CD14-positive monocyte (primary cell): ENCODE data around the gene BLOC1S3. TPM values are rescaled to one million over a fixed set of nuclear protein-coding genes. Genes with fewer than 3 reads are reported as not detected.

Experiments used
- DNase-seq, 3 donors: peaks; one replicate each; pipeline ENCODE4 v3.0.0-alpha.2; 2011 to 2022
- H2AFZ ChIP-seq: 2 replicates; pipeline ENCODE4 v1.6.0; 2012; ENCODE audit warnings: mild to moderate bottlenecking, low read depth, low read length, inconsistent platforms; ENCODE audit not compliant: insufficient read depth, poor library complexity, severe bottlenecking
- H3K27ac ChIP-seq, 2 donors: 1 replicate in 1 of 2; 2 replicates in 1 of 2; pipeline ENCODE4 v1.5.1; 2012 to 2013; ENCODE audit warnings: low read length in 2 of 2, control low read depth in 1 of 2, inconsistent platforms in 1 of 2, low read depth in 1 of 2, mild to moderate bottlenecking in 1 of 2
- H3K27me3 ChIP-seq, 2 donors: one replicate each; pipeline versions ENCODE4 v1.6.0 to v1.6.1; 2011 to 2013; ENCODE audit warnings: low read length in 2 of 2; ENCODE audit not compliant: control insufficient read depth in 2 of 2, insufficient read depth in 2 of 2
- H3K36me3 ChIP-seq, 2 donors: replicated peaks in 1 of 2; 1 replicate in 1 of 2; 2 replicates in 1 of 2; pipeline versions ENCODE4 v1.5.1 to v1.6.1; 2012 to 2013; ENCODE audit warnings: low read length in 2 of 2, control low read depth in 1 of 2, inconsistent platforms in 1 of 2, mild to moderate bottlenecking in 1 of 2; ENCODE audit not compliant: insufficient read depth in 2 of 2, control insufficient read depth in 1 of 2
- H3K4me1 ChIP-seq, 2 donors: 1 replicate in 1 of 2; 2 replicates in 1 of 2; pipeline versions ENCODE4 v1.5.1 to v1.6.1; 2012 to 2013; ENCODE audit warnings: low read length in 2 of 2, control low read depth in 1 of 2, inconsistent platforms in 1 of 2, mild to moderate bottlenecking in 1 of 2, moderate library complexity in 1 of 2; ENCODE audit not compliant: insufficient read depth in 2 of 2, control insufficient read depth in 1 of 2
- H3K4me2 ChIP-seq: replicated peaks from 2 replicates; pipeline ENCODE3; 2012; ENCODE audit warnings: low read length, moderate library complexity, mild to moderate bottlenecking; ENCODE audit not compliant: poor library complexity, severe bottlenecking; ENCODE audit errors: extremely low read depth
- H3K4me3 ChIP-seq, 3 experiments: fragments of 200-600 bp in 1 of 3; sonication (generic) in 1 of 3; replicated peaks in 1 of 3; 1 replicate in 2 of 3; 2 replicates in 1 of 3; pipeline ENCODE4 v1.5.1; 2011 to 2013; ENCODE audit warnings: low read length in 3 of 3, mild to moderate bottlenecking in 3 of 3, control low read depth in 2 of 3, low read depth in 2 of 3, inconsistent platforms in 1 of 3, moderate library complexity in 1 of 3
- H3K79me2 ChIP-seq: 2 replicates; pipeline ENCODE4 v1.6.0; 2012; ENCODE audit warnings: mild to moderate bottlenecking, control low read depth, inconsistent platforms, low read length, moderate library complexity; ENCODE audit not compliant: insufficient read depth
- H3K9ac ChIP-seq: 2 replicates; pipeline ENCODE4 v1.6.0; 2017; ENCODE audit warnings: low read length, mild to moderate bottlenecking; ENCODE audit not compliant: insufficient read depth, poor library complexity, severe bottlenecking
- H3K9me3 ChIP-seq, 2 donors: replicated peaks in 1 of 2; 1 replicate in 1 of 2; 2 replicates in 1 of 2; pipeline versions ENCODE4 v1.5.1 to v1.6.1; 2012 to 2013; ENCODE audit warnings: low read length in 2 of 2, control low read depth in 1 of 2; ENCODE audit not compliant: control insufficient read depth in 1 of 2, insufficient read depth in 1 of 2
- H4K20me1 ChIP-seq: 2 replicates; pipeline ENCODE4 v1.6.0; 2012; ENCODE audit warnings: mild to moderate bottlenecking, low read length, control low read depth, moderate library complexity; ENCODE audit not compliant: insufficient read depth
- H3K27ac Mint-ChIP-seq, 7 donors: one replicate each; pipeline ENCODE4 v1.8.0; 2020; ENCODE audit warnings: mild to moderate bottlenecking in 7 of 7, mixed read lengths in 7 of 7, moderate library complexity in 6 of 7, inconsistent platforms in 2 of 7
- H3K27me3 Mint-ChIP-seq, 3 donors: one replicate each; pipeline ENCODE4 v1.8.0; 2021 to 2022; ENCODE audit warnings: low read depth in 3 of 3, mild to moderate bottlenecking in 3 of 3, mixed read lengths in 3 of 3, moderate library complexity in 3 of 3, inconsistent platforms in 1 of 3
- H3K36me3 Mint-ChIP-seq, 2 donors: one replicate each; pipeline ENCODE4 v1.8.0; 2020; ENCODE audit warnings: mixed read lengths in 2 of 2, inconsistent platforms in 1 of 2, mild to moderate bottlenecking in 1 of 2
- H3K4me1 Mint-ChIP-seq: one replicate; pipeline ENCODE4 v1.8.0; 2020; ENCODE audit warnings: mild to moderate bottlenecking, mixed read lengths
- H3K4me3 Mint-ChIP-seq, 2 donors: one replicate each; pipeline ENCODE4 v1.8.0; 2020; ENCODE audit warnings: mild to moderate bottlenecking in 2 of 2, mixed read lengths in 2 of 2, moderate library complexity in 1 of 2
- H3K9me3 Mint-ChIP-seq, 7 donors: one replicate each; pipeline ENCODE4 v1.8.0; 2020 to 2022; ENCODE audit warnings: mixed read lengths in 7 of 7, mild to moderate bottlenecking in 6 of 7, moderate library complexity in 6 of 7, inconsistent platforms in 2 of 7
- WGBS: methylation state at CpG from one replicate; pipeline ENCODE4 v1.1.5; 2013; ENCODE audit warnings: missing lambda C conversion rate; ENCODE audit not compliant: insufficient coverage; 5-methylcytosine and 5-hydroxymethylcytosine counted together
- intact Hi-C, 2 donors: fragments of 100-400 bp; cut with micrococcal nuclease; formaldehyde crosslinking; loops; one replicate each; pipeline versions ENCODE4 v1.15.0 to v1.15.1; 2023
- polyA plus RNA-seq, 3 donors: library from polyadenylated mRNA; depleted of rRNA in 1 of 3; unstranded in 2 of 3; stranded (reverse) in 1 of 3; fragments of 300-500 nt in 2 of 3; fragments of >200 nt in 1 of 3; fragmentation: Illumina TruSeq in 2 of 3; gene quantifications; 1 replicate in 2 of 3; 2 replicates in 1 of 3; pipeline ENCODE4 v1.2.3, GENCODE V29; 2012 to 2021
- TF ChIP-seq, protein P1 (sequence below): fragments of 200-600 bp; IDR thresholded peaks from one replicate; pipeline ENCODE4 v1.8.0; 2022; ENCODE audit warnings: antibody characterized with exemption, mild to moderate bottlenecking

BLOC1S3 gene
- polyA plus RNA-seq, 3 donors = 2.9 to 6.7 (median 4.7) TPM

DNA sequence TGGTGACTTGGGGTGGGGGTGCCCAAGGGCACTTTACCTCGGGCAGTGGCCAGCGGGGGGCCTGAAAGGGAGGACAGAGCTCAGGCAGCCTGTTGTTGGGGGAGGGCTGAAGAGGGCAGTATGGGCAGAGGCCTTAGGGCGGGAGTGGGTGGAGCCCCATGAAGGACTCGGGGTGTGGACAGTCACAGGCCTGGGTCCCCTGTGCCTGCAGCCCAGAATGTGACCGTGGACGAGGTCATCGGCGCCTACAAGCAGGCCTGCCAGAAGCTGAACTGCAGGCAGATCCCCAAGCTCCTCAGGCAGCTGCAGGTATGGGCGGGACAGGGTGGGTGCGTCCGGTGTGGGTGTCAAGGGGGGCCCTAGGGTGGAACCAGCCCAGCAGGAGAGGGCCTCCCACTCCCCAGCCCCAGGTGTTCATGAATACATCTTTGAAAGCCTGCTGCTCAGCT, 40.3 kb upstream of the BLOC1S3 start:
- H3K36me3 Mint-ChIP-seq = peaks cover 19 to 27% of the 10 kb centered on the region in 2 donors
- peaks cover 21 to 29% of the 10 kb centered on the region in 2 donors for H3K36me3 ChIP-seq
- no peak overlapping the region for H3K27ac ChIP-seq
- H3K79me2 ChIP-seq = peaks cover 13% of the 10 kb centered on the region
- no peak overlapping the region for H2AFZ ChIP-seq
- no peak overlapping the region for H3K4me3 Mint-ChIP-seq
- H3K27ac Mint-ChIP-seq = peak overlapping the region in 1 of 7 donors; percentile 17
- TF ChIP-seq, protein P1, sequence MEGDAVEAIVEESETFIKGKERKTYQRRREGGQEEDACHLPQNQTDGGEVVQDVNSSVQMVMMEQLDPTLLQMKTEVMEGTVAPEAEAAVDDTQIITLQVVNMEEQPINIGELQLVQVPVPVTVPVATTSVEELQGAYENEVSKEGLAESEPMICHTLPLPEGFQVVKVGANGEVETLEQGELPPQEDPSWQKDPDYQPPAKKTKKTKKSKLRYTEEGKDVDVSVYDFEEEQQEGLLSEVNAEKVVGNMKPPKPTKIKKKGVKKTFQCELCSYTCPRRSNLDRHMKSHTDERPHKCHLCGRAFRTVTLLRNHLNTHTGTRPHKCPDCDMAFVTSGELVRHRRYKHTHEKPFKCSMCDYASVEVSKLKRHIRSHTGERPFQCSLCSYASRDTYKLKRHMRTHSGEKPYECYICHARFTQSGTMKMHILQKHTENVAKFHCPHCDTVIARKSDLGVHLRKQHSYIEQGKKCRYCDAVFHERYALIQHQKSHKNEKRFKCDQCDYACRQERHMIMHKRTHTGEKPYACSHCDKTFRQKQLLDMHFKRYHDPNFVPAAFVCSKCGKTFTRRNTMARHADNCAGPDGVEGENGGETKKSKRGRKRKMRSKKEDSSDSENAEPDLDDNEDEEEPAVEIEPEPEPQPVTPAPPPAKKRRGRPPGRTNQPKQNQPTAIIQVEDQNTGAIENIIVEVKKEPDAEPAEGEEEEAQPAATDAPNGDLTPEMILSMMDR = no peak
- intact Hi-C loops = no loop called here
- H3K9me3 Mint-ChIP-seq = no peaks in the 10 kb centered on the region
- no peaks in the 10 kb centered on the region for H3K4me1 ChIP-seq
- peaks cover 0 to 2% (median 0%) of the 10 kb centered on the region in 3 donors for H3K27me3 Mint-ChIP-seq
- WGBS = 98% methylated on average over 8 of the region's 11 CpGs
- no peak overlapping the region for H3K4me3 ChIP-seq
- no peak overlapping the region for H3K4me2 ChIP-seq
- H3K27me3 ChIP-seq = no peaks in the 10 kb centered on the region
- peaks cover 6% of the 10 kb centered on the region for H3K4me1 Mint-ChIP-seq
- no peaks in the 10 kb centered on the region for H3K9me3 ChIP-seq
- peaks cover 43% of the 10 kb centered on the region for H4K20me1 ChIP-seq
- no peak for DNase-seq
- H3K9ac ChIP-seq = no peak overlapping the region

DNA sequence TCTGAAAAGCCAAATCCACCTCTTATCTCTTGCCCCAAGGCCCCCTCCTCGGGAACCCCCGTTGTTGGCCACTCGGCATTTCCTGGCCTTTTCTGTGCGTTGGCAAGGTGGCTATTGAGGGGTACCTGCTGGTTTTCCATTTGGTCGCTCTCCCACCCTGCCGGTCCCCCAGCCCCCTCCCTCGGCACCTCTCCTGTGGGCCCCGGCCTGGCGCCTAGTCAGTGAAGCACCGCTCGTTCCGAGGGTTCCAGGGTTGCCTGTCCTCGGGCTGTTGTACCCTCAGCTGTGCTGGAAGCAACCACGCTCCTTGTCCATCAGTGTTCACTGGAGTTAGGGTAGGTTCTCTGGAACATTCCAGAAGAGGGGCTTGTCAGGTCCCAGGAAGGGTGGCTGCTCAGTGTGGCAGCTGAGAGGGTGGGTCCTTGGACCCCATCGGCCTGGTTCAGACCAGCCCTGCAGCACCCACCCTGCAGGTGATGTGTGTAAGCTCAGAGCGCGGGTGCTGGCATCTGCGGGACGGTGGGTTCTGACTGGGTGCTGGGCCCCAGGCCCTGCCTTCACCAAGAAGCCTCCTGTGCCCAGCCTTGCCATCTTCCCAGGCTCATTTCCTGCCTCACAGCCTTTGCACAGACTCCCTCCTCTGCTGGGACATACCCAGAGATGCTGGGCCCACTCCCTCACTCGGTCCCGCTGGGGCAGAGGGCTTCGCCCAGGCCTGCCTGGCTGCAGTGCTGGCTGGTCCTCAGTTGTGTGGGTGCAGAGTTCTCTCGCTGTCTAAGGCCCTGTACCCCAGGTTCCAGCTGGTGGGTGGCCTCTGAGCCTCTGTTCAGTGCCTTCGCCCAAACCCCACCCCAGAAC, 39.1 kb upstream of the BLOC1S3 start:
- H3K9ac ChIP-seq = no peak overlapping the region
- TF ChIP-seq, protein P1 = no peak
- Mint-ChIP-seq H3K4me1 (peaks cover 6% of the 10 kb centered on the region), H3K27ac (peak overlapping the region in 1 of 7 donors; percentile 54), H3K4me3 (no peak overlapping the region), H3K9me3 (no peaks in the 10 kb centered on the region), H3K27me3 (peaks cover 0 to 2% (median 0%) of the 10 kb centered on the region in 3 donors), H3K36me3 (peaks cover 21 to 27% of the 10 kb centered on the region in 2 donors)
- intact Hi-C loops = loop anchor here in 1 of 2 donors (10.0 kb wide), 1 partner anchor 205 kb away; the partner anchor contains the start of gene KLC3
- no peak for DNase-seq
- no peaks in the 10 kb centered on the region for H3K4me1 ChIP-seq
- no peak overlapping the region for H3K4me3 ChIP-seq
- H3K36me3 ChIP-seq = peaks cover 27 to 35% of the 10 kb centered on the region in 2 donors
- no peak overlapping the region for H3K27ac ChIP-seq
- peaks cover 33% of the 10 kb centered on the region for H4K20me1 ChIP-seq
- H3K27me3 ChIP-seq = no peaks in the 10 kb centered on the region
- over 99% methylated on average over 23 of the region's 24 CpGs for WGBS
- no peaks in the 10 kb centered on the region for H3K9me3 ChIP-seq
- no peak overlapping the region for H2AFZ ChIP-seq
- H3K4me2 ChIP-seq = no peak overlapping the region
- H3K79me2 ChIP-seq = peaks cover 13% of the 10 kb centered on the region
